Activated CD8-positive, alpha-beta memory T cell treated with anti-CD3 and anti-CD28 coated beads for 4 hours (primary cell): ENCODE data around the gene SLC35F3.
A peak's percentile ranks its signal among the peaks of the same experiment; 100 is the strongest.

Experiments used
- DNase-seq, 2 donors: peaks; one replicate each; pipeline ENCODE4 v3.0.0-alpha.2; 2020; ENCODE audit warnings: low read depth in 2 of 2

Gene SLC35F3

DNA sequence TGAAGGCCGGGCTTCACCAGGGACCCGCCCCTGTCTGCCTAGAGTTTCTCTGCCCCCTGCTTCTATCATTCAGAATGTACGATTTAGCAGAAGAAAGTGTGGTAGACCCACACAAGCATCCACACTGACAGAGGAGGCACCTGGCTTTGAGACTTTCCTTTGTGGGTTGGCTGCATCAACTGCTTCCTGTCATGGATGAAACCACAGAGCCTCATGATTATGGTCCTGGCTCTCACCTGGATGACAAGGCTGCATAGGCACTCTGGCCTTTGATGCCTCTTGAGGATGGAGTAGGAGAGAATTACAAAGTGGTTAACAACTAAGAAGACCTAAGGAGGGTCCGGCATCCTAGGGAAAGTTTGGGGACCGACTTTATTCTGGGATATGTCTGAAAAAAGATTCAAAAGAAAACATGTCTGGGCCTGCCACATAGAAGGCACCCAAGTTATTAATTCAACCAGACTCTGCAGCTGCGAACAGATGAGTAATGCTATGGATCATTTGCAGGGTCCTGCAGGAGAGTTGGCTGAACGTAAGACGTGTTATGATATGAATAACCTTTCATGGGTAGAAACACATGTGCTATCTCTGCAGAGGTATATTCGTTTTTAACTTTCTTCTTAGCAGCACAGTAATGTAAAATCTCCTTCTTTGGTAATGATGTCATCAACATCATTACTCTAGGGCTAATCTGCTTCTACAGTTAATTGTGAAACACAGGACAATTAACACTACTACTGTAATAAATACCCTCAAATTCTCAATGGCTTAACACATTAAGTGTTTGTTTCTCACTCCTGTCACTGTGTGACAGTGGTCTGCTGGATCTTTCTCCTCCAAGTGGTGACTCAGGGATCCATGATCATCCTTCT lies 136.2 kb downstream of the SLC35F3 start:
- DNase-seq: no peak

DNA sequence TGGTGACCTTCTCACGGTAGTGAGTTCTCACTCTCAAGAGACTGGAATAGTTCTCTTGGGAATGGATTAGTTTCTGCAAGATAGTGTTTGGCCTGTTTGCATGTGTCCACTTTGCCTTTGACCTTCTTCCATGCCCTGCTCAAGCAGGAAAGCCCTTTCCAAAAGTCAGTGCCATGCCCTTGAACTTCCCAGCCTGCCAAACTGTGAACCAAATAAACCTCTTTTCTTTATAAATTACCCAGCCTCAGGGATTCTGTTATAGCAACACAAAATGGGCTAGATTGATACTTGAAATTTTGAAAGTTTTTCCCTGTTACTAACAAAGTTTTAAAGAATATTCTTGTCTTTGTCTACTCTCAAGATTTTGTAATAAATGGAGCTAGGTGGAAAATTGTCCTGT lies 139.6 kb downstream of the SLC35F3 start:
- no peak for DNase-seq

GRCh38 chr1:234047123-234047522 lies 142.6 kb downstream of the SLC35F3 start:
- no peak for DNase-seq

GRCh38 chr1:234062166-234062565 lies 157.7 kb downstream of the SLC35F3 start:
- DNase-seq: no peak

- DNase-seq: peak; percentile 19 to 30
These were observed 161.4 kb downstream of the SLC35F3 start for GRCh38 chr1:234065794-234066447.

DNA sequence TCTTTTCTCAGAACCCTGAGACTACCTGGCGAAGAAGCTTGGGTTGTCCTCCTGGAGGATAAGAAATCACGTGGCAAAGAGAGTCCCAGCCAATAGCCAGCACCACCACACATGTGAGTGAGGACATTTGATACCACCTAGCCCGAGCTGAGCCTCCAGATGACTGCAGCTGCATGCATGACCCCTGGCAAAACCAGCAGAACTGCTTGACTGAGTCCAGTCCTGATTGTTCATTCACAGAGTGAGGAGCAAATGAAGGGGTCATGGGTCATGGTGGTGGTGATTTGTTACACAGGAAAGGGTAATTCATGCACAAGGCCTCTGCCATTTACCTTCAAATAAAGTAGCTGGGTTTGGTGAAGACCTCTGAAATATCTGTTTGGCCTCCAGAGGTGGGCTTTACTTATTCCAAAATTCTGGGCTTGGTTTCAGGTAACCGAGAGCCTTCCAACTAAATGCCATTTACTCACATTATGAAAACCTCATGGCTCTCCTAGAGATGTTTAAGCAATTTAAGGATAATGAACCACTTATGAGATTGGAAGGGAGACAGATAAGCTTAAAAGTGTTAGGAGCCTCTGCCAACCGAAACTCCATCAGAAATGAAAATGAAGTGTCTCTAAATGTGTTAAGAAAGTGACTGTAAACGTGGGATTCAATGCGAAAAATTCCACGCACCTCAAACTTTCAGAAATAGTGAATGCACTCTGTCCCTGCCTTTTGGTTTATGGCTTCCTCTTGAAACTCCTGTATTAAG lies 163.3 kb downstream of the SLC35F3 start:
- no peak for DNase-seq

GRCh38 chr1:234069760-234070159 lies 165.3 kb downstream of the SLC35F3 start:
- no peak for DNase-seq

DNA sequence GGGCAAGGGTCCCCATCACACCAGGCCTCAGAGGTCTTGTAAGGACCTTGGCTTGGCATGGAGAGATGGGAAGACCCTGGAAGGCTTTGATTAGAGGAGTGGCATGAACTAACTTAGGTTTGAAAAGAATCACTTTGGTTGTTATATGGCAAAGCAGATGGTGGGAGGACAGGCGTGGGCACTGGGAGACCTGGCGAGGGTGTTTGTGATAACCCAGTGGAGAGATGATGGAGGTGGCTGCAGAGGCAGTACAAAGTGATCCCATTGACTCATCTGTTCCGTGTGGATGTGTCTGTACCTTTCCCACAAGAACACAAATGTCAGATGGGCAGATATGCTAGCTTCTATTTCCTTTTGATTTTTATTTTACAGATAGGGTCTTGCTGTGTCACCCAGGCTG lies 168.3 kb downstream of the SLC35F3 start:
- no peak for DNase-seq

GRCh38 chr1:234078143-234078542 lies 173.7 kb downstream of the SLC35F3 start:
- DNase-seq: no peak

DNA sequence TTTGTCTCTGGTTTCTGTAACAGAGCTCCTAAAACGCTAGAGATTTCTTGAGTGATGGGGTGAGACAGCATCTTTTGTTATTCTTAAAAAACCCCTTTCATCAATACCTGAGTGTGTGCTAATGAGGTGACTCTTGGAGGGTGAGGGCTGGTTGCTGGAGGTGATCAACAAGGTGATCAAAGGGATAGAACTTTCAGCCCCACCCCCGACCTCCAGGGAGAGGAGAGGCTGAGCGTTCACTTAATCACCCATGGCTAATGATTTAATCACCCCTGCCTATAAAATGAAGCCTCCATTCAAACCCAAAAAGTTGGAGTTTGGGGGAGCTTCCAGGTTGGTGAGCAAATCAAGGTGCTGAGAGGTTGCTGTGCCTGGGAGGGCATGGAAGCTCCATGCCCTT lies 175.4 kb downstream of the SLC35F3 start:
- no peak for DNase-seq

DNA sequence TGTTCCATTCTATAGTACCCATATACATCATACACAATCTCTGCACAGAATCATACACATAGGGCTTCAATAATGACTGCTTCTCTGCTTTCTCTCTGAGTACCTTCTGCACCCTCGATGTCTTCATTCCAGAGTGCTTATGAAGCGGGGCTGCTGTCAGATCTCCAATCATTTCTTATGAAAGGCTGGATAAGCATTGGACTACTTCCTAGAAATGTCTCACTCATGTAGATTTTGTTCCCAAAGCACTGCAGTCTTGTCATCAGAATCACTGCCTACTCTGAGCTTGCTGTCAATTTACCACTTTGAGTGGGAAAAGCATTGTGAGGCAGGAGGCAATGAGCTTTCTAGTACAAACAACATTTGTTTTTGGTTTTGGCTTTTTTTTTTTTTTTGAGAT lies 179.0 kb downstream of the SLC35F3 start:
- no peak for DNase-seq

GRCh38 chr1:234089396-234089795 lies 184.9 kb downstream of the SLC35F3 start:
- no peak for DNase-seq

- DNase-seq: no peak
These were observed 186.0 kb downstream of the SLC35F3 start for GRCh38 chr1:234090212-234091064.

DNA sequence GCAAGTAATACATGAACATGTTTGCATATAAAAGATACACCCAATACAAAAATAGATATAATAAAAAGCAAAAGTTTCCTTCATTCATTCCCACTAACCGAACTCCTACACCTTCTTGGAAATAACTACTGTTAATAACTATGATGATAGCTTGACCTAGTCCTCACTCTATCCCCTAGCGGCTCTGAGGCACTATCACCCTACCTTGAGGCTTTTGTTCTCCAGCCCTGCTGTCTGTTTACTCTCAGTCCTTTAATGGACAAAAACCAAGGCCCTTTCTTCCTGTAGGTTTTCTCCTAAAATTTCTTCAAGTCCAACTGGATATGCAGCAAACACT lies 186.6 kb downstream of the SLC35F3 start:
- no peak for DNase-seq

DNA sequence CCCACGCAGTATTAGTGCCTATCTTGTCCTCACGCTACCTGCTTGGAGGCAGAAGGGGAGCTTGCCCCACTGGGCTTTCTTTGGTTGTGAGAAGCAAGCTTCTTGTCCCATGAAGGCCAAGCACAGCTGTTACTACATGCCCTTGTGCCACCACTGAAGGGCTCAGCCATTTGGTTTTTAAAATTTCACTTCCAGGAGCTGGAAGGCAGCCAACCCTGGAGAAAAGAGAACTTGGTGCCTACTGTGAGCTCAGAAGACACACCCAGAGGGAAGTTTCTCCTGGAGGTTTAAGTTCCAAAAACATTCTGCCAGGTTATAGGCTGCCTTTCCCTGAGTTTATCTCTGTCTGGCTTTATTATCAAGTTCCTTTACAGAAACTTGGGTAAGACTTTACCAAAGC lies 187.4 kb downstream of the SLC35F3 start:
- DNase-seq: no peak

- DNase-seq: no peak
These were observed 188.6 kb downstream of the SLC35F3 start for GRCh38 chr1:234093107-234093506.

DNA sequence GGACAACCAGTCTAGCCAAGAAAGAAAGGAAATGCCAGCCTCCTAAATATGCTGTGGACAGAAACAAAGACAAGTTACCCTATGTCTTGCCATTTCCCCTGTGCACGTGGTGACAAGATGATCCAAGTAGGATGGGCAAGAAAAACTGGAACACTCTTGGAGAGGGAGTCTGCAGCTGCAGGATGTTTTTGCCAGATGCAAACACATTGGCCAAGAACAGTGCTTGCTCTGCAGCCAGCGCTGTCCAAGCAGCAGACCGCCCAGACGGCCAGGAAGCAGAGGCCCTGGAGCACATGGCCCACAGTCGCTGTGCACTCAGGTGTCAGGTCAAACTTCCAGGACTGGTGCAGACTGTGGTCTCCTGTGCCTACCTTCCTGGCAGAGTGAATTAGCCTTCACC lies 189.3 kb downstream of the SLC35F3 start:
- DNase-seq: no peak

- no peak for DNase-seq
These were observed 189.7 kb downstream of the SLC35F3 start for GRCh38 chr1:234094172-234094571.

- DNase-seq: no peak
These were observed 191.8 kb downstream of the SLC35F3 start for GRCh38 chr1:234096161-234096770.

DNA sequence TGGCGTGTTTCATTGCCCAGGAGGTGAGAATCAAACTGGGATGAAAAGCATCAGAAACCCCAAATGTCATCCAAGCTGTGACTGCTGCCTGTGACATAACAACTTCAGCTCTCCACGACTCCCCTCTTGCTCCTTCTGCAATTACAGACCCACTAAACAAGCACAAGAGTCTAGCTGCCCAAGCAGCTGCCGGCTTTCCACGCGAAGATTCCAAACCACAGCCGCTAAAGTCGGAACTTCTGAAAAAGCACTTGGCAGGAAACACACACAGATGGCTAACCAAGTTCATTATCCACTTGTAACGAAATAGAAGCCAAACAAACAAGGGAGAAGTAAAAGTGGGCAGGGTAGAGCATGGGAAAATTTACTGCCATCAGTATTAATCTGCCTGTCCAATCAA lies 198.1 kb downstream of the SLC35F3 start:
- no peak for DNase-seq

DNA sequence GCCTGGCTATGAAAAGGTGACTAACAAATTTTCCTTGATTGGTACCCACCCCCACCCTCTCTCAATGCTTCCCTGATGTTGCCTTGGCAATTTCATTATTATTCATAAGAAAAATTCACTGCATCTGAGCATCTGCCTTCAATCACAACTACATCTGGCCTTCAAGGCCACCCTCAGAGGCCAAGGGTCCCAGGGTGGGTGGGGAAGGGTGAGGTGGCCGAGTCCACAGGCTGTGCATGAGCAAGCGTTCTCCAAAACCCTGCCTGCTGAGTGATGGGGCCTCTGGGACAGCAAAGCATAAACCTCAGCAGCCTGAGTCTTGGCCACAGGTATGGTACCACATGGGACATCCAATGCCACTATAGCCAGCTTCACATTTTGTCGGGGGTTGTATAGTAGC lies 198.7 kb downstream of the SLC35F3 start:
- DNase-seq: no peak
